IMR-90 (cell line): ENCODE measurements around the gene CCDC83. TPM values are rescaled to one million over a fixed set of nuclear protein-coding genes. Genes with fewer than 3 reads are reported as not detected.

Source experiments
- ATAC-seq: fragments of 200-7000 bp; cut with Tn5 transposase; 2 replicates; pipeline ENCODE4 v1.9.1; 2020; ENCODE audit warnings: low read depth, mild to moderate bottlenecking, moderate library complexity
- BruUV-seq: library from RNA; stranded (reverse); fragments of 400-500 nt; replicated peaks from 2 replicates; lab custom pipeline; 2021; lab: Mats Ljungman, UMichigan
- CTCF ChIA-PET: fragments of 300-600 bp; formaldehyde crosslinking; extraction: SDS; loops from one replicate; lab custom pipeline; 2021; ENCODE audit warnings: antibody characterized with exemption; lab: Yijun Ruan, JAX
- POLR2A ChIA-PET: fragments of 300-600 bp; sonication (Branson Sonifier 250); formaldehyde crosslinking; loops from one replicate; lab custom pipeline; 2022; ENCODE audit warnings: antibody characterized with exemption; ENCODE audit not compliant: unreplicated experiment; lab: Charles Lee
- DNase-seq: peaks from one replicate; pipeline ENCODE4 v3.0.0; 2013
- H2AFZ ChIP-seq: replicated peaks from 2 replicates; pipeline ENCODE3; 2013; ENCODE audit warnings: low read length, mild to moderate bottlenecking; ENCODE audit not compliant: poor library complexity
- H2AK5ac ChIP-seq: 2 replicates; pipeline ENCODE4 v1.6.1; 2013; ENCODE audit warnings: low read depth, low read length, inconsistent platforms
- H2AK9ac ChIP-seq: replicated peaks from 2 replicates; pipeline ENCODE3; 2013; ENCODE audit warnings: mild to moderate bottlenecking, low read depth, low read length, moderate library complexity; ENCODE audit not compliant: poor library complexity
- H2BK120ac ChIP-seq: 2 replicates; pipeline ENCODE4 v1.6.1; 2013; ENCODE audit warnings: low read depth, low read length, inconsistent platforms
- H2BK15ac ChIP-seq: 3 replicates; pipeline ENCODE4 v1.6.1; 2013; ENCODE audit warnings: low read depth, low read length, inconsistent platforms
- H2BK20ac ChIP-seq: 2 replicates; pipeline ENCODE4 v1.6.1; 2013; ENCODE audit warnings: low read depth, mild to moderate bottlenecking, inconsistent platforms, low read length, moderate library complexity
- H2BK5ac ChIP-seq: 2 replicates; pipeline ENCODE4 v1.6.1; 2013; ENCODE audit warnings: mild to moderate bottlenecking, low read depth, low read length, inconsistent platforms; ENCODE audit not compliant: poor library complexity, severe bottlenecking
- H3K14ac ChIP-seq: replicated peaks from 2 replicates; pipeline ENCODE4 v1.6.1; 2013; ENCODE audit warnings: low read depth, low read length, inconsistent platforms
- H3K18ac ChIP-seq: 2 replicates; pipeline ENCODE4 v1.6.1; 2013; ENCODE audit warnings: low read depth, low read length, control low read depth
- H3K23ac ChIP-seq: 2 replicates; pipeline ENCODE4 v1.6.1; 2013; ENCODE audit warnings: low read depth, low read length, inconsistent platforms
- H3K27ac ChIP-seq: 2 replicates; pipeline ENCODE4 v1.5.1; 2013; ENCODE audit warnings: mild to moderate bottlenecking, control low read depth, low read length; ENCODE audit not compliant: insufficient read depth
- H3K27me3 ChIP-seq: 2 replicates; pipeline ENCODE4 v1.6.1; 2013; ENCODE audit warnings: low read length; ENCODE audit not compliant: control insufficient read depth, insufficient read depth
- H3K36me3 ChIP-seq: 2 replicates; pipeline ENCODE4 v1.6.1; 2013; ENCODE audit warnings: low read length, mixed read lengths; ENCODE audit not compliant: control insufficient read depth, insufficient read depth
- H3K4ac ChIP-seq: 2 replicates; pipeline ENCODE4 v1.6.1; 2013; ENCODE audit warnings: low read depth, low read length, inconsistent platforms
- H3K4me1 ChIP-seq: 2 replicates; pipeline ENCODE4 v1.6.1; 2013; ENCODE audit warnings: low read length, mixed read lengths; ENCODE audit not compliant: control insufficient read depth, insufficient read depth
- H3K4me2 ChIP-seq: 2 replicates; pipeline ENCODE4 v1.6.1; 2013; ENCODE audit warnings: low read depth, mild to moderate bottlenecking, control low read depth, low read length, moderate library complexity
- H3K4me3 ChIP-seq: 2 replicates; pipeline ENCODE4 v1.5.1; 2013; ENCODE audit warnings: low read depth, mild to moderate bottlenecking, control low read depth, low read length, moderate library complexity; ENCODE audit not compliant: insufficient read depth
- H3K56ac ChIP-seq: 2 replicates; pipeline ENCODE4 v1.6.1; 2013; ENCODE audit warnings: low read length, inconsistent platforms; ENCODE audit not compliant: insufficient read depth; ENCODE audit errors: extremely low read depth
- H3K79me1 ChIP-seq, 2 experiments: 2 replicates each; pipeline ENCODE4 v1.6.1; 2013; ENCODE audit warnings: low read length in 2 of 2, inconsistent platforms in 1 of 2, low read depth in 1 of 2
- H3K9ac ChIP-seq: 2 replicates; pipeline ENCODE4 v1.6.1; 2013; ENCODE audit warnings: low read depth, low read length, control low read depth
- H3K9me1 ChIP-seq: 2 replicates; pipeline ENCODE4 v1.6.1; 2013; ENCODE audit warnings: low read length, inconsistent platforms; ENCODE audit not compliant: insufficient read depth
- H3K9me3 ChIP-seq: 2 replicates; pipeline ENCODE4 v1.6.1; 2013; ENCODE audit warnings: low read length; ENCODE audit not compliant: control insufficient read depth, insufficient read depth
- H4K20me1 ChIP-seq: 2 replicates; pipeline ENCODE4 v1.6.1; 2013; ENCODE audit warnings: low read length, inconsistent platforms; ENCODE audit not compliant: insufficient read depth
- H4K5ac ChIP-seq: 2 replicates; pipeline ENCODE4 v1.6.1; 2013; ENCODE audit warnings: mild to moderate bottlenecking, low read depth, low read length, control low read depth
- H4K8ac ChIP-seq, 2 experiments: 2 replicates each; pipeline ENCODE4 v1.6.1; 2013; ENCODE audit warnings: low read depth in 2 of 2, low read length in 2 of 2, control low read depth in 1 of 2, inconsistent platforms in 1 of 2
- H4K91ac ChIP-seq: 2 replicates; pipeline ENCODE4 v1.6.1; 2013; ENCODE audit warnings: low read depth, low read length, inconsistent platforms; ENCODE audit not compliant: insufficient read depth
- CEBPB ChIP-seq: IDR thresholded peaks from 2 replicates; pipeline ENCODE4 v1.6.1; 2012; ENCODE audit warnings: low read depth, low read length, improper control_type of control experiment
- NFE2L2 ChIP-seq: fragments of 150-350 bp; IDR thresholded peaks from 2 replicates; pipeline ENCODE4 v1.6.1; 2016; ENCODE audit warnings: low read depth, mild to moderate bottlenecking, low read length
- RFX5 ChIP-seq: IDR thresholded peaks from 2 replicates; pipeline ENCODE4 v1.8.0; 2012; ENCODE audit warnings: low read depth, mild to moderate bottlenecking, low read length, moderate library complexity
- SMC3 ChIP-seq: fragments of 150-350 bp; IDR thresholded peaks from 2 replicates; pipeline ENCODE4 v1.6.1; 2016; ENCODE audit warnings: low read depth, mild to moderate bottlenecking, antibody characterized with exemption, low read length, moderate library complexity
- WGBS, 2 experiments: methylation state at CpG; one replicate each; pipeline versions ENCODE4 v1.1.5 to v1.1.7; 2013; ENCODE audit warnings: missing lambda C conversion rate in 2 of 2; ENCODE audit not compliant: insufficient read length in 1 of 2; ENCODE audit errors: extremely low coverage in 2 of 2; 5-methylcytosine and 5-hydroxymethylcytosine counted together
- dilution Hi-C: fragments of 300-500 bp; cut with HindIII; formaldehyde crosslinking; loops from one replicate; pipeline ENCODE4 v1.14.3; 2018; ENCODE audit warnings: low sequenced_read_pairs; ENCODE audit not compliant: unreplicated experiment
- in situ Hi-C: fragments of 300-500 bp; cut with MboI; formaldehyde crosslinking; loops from 3 replicates; pipeline ENCODE4 v1.14.3; 2019; ENCODE audit warnings: low sequenced_read_pairs, inconsistent platforms, mixed read lengths
- intact Hi-C: fragments of 100-400 bp; cut with micrococcal nuclease; formaldehyde crosslinking; loops from 2 replicates; pipeline ENCODE4 v1.10.0; 2022
- polyA plus RNA-seq, 3 experiments: library from polyadenylated mRNA; depleted of rRNA; stranded (reverse); fragments of >200 nt; gene quantifications; 2 replicates each; pipeline ENCODE4 v1.2.3, GENCODE V29; 2012; ENCODE audit warnings: low replicate concordance in 1 of 3
- total RNA-seq: library from RNA; depleted of rRNA; stranded (reverse); fragments of >200 nt; gene quantifications from 2 replicates; pipeline ENCODE4 v1.2.3, GENCODE V29; 2012
- TF ChIP-seq, protein P1 (sequence below): fragments of 150-350 bp; IDR thresholded peaks from 2 replicates; pipeline ENCODE4 v1.6.1; 2017; ENCODE audit warnings: mild to moderate bottlenecking, antibody characterized with exemption, low read length, low read depth

Gene CCDC83
- total and polyA plus RNA-seq, 2 of the 4 experiments (the other 2 are of a cell fraction) = not detected

DNA sequence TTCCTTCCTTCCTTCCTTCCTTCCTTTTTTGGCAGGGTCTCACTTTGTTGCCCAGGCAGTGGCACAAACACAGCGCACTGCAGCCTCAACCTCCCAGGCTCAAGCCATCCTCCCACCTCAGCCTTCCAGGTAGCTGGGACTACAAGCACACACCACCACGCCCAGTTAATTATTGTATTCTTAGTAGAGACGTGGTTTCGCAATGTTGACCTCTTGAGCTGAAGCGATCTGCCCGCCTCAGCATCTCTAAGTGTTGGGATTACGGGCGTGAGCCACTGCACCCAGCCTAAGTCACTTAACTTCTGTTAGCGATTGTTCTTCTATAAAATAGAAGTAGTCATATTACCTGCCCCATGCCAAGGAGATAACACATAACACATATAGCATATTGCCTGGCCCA is 41.5 kb upstream of the CCDC83 start:
- Histone ChIP-seq H2AK9ac (no peak overlapping the region), H3K27ac (0 out of 2 replicates have a peak overlapping the region, but pooled peaks have one; percentile 5), H2AFZ (no peak overlapping the region), H3K4me2 (no peak overlapping the region), H3K4me3 (no peak overlapping the region), H3K9me3 (no peaks in the 10 kb centered on the region), H2BK5ac (peak overlapping the region; percentile 98), H3K14ac (peak overlapping the region; percentile 39), H3K4ac (peak overlapping the region; percentile 79), H3K79me1 (peaks cover 11 to 27% of the 10 kb centered on the region in 2 experiments; a peak in 3 of 4 replicates), H3K9me1 (peaks cover 17% of the 10 kb centered on the region), H3K36me3 (no peaks in the 10 kb centered on the region), H3K56ac (no peak overlapping the region), H4K5ac (peak overlapping the region; percentile 71; the same call in 1 of the 2 replicates), H3K27me3 (no peaks in the 10 kb centered on the region), H3K23ac (peak overlapping the region; percentile 22), H2BK15ac (peak overlapping the region; percentile 91; the same call in 2 of the 3 replicates), H3K4me1 (peaks cover 18% of the 10 kb centered on the region), H2BK20ac (peak overlapping the region; percentile 93), H4K8ac (peak overlapping the region; percentile 43 to 67; a peak in 3 of 4 replicates), H4K91ac (peak overlapping the region; percentile 82), H4K20me1 (no peaks in the 10 kb centered on the region), H3K9ac (no peak overlapping the region), H2BK120ac (peak overlapping the region; percentile 84), H3K18ac (peak overlapping the region; percentile 69), H2AK5ac (peak overlapping the region; percentile 90)
- TF ChIP-seq RFX5 (no peak), NFE2L2 (no peak), SMC3 (no peak), CEBPB (peak; percentile 71)
- TF ChIP-seq, protein P1, sequence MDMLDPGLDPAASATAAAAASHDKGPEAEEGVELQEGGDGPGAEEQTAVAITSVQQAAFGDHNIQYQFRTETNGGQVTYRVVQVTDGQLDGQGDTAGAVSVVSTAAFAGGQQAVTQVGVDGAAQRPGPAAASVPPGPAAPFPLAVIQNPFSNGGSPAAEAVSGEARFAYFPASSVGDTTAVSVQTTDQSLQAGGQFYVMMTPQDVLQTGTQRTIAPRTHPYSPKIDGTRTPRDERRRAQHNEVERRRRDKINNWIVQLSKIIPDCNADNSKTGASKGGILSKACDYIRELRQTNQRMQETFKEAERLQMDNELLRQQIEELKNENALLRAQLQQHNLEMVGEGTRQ = no peak
- in situ Hi-C loops = no loop called here
- DNase-seq (no peak), ATAC-seq (no peak)
- intact Hi-C loops = loop anchor here (5.0 kb wide), 1 partner anchor 96 kb away; no protein-coding TSS in a partner anchor
- POLR2A ChIA-PET = no interaction called here
- no TSS peak for BruUV-seq
- CTCF ChIA-PET = no interaction called here
- WGBS, 2 experiments = 93% methylated on average over 3 of the region's 9 CpGs; no CpG with 5 or more reads in 1 of the 2 experiments
- dilution Hi-C loops = no loop called here
